Activated T-cell treated with anti-CD3 and anti-CD28 coated beads, Interleukin-2, amount 50 U/mL, for 72 hours (primary cell): ENCODE results near the gene SMARCC2. TPM values are rescaled to one million over a fixed set of nuclear protein-coding genes. Genes with fewer than 3 reads are reported as not detected.
A peak's percentile ranks its signal among the peaks of the same experiment; 100 is the strongest.
"Not testable (repeated sequence)": the region's sequence is repeated elsewhere in the genome, so short reads cannot be mapped to it uniquely, and the experiment has no call there.

Experiments used
- ATAC-seq, 2 donors: fragments of 150-1000 bp; cut with Tn5 transposase; replicated peaks in 1 of 2; 2 replicates each; pipeline ENCODE4 v1.10.0; 2021; ENCODE audit warnings: moderate library complexity in 2 of 2, mild to moderate bottlenecking in 1 of 2
- DNase-seq, 2 donors: peaks; one replicate each; pipeline ENCODE4 v3.0.0; 2021 to 2022; ENCODE audit warnings: mixed read lengths in 1 of 2
- H3K27ac Mint-ChIP-seq: one replicate; pipeline ENCODE4 v1.8.0; 2022; ENCODE audit warnings: mild to moderate bottlenecking, moderate library complexity, mixed read lengths
- H3K27me3 Mint-ChIP-seq: one replicate; pipeline ENCODE4 v1.8.0; 2022; ENCODE audit warnings: low read depth, mixed read lengths
- H3K36me3 Mint-ChIP-seq, 2 donors: one replicate each; pipeline ENCODE4 v1.8.0; 2022; ENCODE audit warnings: mixed read lengths in 2 of 2, mild to moderate bottlenecking in 1 of 2; ENCODE audit not compliant: insufficient read depth in 2 of 2
- H3K4me1 Mint-ChIP-seq: one replicate; pipeline ENCODE4 v1.8.0; 2022; ENCODE audit warnings: low read depth, mixed read lengths
- H3K4me3 Mint-ChIP-seq, 2 donors: one replicate each; pipeline ENCODE4 v1.8.0; 2022; ENCODE audit warnings: mild to moderate bottlenecking in 2 of 2, mixed read lengths in 2 of 2, moderate library complexity in 2 of 2
- H3K9me3 Mint-ChIP-seq, 2 donors: one replicate each; pipeline ENCODE4 v1.8.0; 2022; ENCODE audit warnings: mixed read lengths in 2 of 2
- total RNA-seq, 2 donors: library from RNA; stranded (reverse); gene quantifications; one replicate each; pipeline ENCODE4 v1.2.3, GENCODE V29; 2022

Gene SMARCC2
- total RNA-seq, 2 donors from 2014 or later: 99.7 to 104 TPM

DNA sequence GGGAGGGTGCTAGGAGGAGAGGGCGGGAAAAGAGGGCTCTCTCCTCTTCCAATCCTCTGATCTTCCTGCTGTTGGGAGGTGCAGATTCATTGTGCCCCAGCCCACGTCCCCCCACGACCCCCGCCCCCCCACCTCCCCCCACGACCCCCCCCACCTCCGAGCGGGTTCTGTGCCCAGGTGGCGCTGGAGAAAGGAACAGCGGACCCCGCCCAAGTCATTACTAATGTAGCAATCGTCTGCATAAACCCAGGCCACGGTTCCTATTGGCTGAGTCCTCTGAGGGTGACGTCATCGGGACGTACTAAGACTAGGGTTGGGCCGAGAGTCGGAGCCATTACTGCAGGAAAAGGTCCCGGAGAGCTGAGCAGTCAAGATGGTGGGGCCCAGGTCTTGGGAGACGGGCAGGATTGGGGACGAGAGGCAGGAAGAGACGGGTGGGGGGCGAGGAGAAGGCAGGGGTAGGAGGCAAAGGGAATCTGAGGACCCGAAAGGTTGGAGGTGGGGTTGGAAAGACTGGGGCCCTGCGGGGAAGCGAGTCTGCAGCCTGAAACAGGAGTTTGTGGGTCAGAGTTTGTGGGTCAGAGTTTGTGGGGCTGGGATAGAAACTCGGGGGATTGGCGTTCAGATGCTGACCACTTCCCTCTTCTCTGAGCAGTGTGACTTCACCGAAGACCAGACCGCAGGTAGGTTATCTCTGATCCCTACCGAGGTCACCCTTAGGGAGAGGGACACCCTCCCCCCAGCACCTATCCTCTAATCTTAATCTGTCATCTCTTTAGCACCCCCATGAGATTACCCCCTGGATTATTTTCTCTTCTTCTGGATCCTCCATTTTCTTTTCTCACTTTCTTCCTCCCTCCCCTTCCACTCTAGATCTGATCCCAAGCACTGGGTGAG, 31.0 kb downstream of the SMARCC2 start, which contains the start of gene MYL6:
TSS of gene MYL6 (plus strand) at position 331 of the 897 bp plus-strand sequence. CDS start at position 374, 43 bp downstream.
- ATAC-seq (peak; percentile 89 to 91), DNase-seq (peak; percentile 92 to 95)
- peak within 1 kb of the TSS; percentile 97 for H3K27ac Mint-ChIP-seq
- no peaks in the 10 kb centered on the region for H3K27me3 Mint-ChIP-seq
- peaks cover 69% of the 10 kb centered on the region for H3K4me1 Mint-ChIP-seq
- no peaks in the 10 kb centered on the region for H3K9me3 Mint-ChIP-seq
- peaks cover 30 to 40% of the 10 kb centered on the region in 2 donors for H3K36me3 Mint-ChIP-seq
- H3K4me3 Mint-ChIP-seq: peak within 1 kb of the TSS; percentile 96 to 100

DNA sequence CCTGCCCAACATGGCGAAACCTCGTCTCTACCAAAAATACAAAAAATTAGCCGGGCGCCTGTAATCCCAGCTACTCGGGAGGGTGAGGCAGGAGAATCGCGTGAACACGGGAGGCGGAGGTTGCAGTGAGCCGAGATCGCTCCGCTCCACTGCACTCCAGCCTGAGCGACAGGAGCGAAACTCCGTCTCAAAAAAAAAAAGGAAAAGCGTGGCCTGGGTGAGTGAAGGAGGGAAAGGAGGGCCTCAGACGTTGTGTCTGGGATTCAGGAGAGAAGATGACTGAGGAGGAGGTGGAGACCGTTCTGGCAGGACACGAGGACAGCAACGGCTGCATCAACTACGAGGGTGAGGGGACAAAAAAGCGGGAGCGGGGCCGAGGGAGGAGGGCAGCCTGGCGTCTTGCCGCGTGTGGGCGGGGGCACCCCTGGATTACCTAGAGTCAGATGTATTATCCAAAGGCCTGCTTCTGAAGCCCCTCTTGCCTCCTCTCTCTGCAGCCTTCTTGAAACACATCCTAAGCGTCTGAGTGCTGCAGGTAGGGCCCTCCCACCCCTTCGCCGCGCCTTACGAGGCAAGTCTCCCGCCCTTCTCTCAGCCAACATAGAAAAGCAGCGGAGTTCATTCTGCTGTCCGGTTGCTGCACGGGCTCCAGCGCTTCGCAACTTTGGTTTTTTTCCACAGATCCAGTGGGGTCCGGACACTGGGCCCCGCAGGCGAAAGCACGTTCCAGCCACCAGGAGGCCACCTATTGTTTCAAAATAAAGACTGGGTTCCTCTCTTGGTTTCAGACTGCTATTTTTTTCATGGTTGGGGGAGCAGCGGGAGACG, 31.9 kb downstream of the SMARCC2 start:
- ATAC-seq (peak; percentile 34 to 42), DNase-seq (peak; percentile 45 to 66)
- Mint-ChIP-seq H3K9me3 (no peaks in the 10 kb centered on the region), H3K36me3 (peaks cover 30 to 39% of the 10 kb centered on the region in 2 donors), H3K27ac (peak overlapping the region; percentile 55), H3K4me1 (peaks cover 71% of the 10 kb centered on the region), H3K4me3 (peak overlapping the region; percentile 96 to 100), H3K27me3 (no peaks in the 10 kb centered on the region)

DNA sequence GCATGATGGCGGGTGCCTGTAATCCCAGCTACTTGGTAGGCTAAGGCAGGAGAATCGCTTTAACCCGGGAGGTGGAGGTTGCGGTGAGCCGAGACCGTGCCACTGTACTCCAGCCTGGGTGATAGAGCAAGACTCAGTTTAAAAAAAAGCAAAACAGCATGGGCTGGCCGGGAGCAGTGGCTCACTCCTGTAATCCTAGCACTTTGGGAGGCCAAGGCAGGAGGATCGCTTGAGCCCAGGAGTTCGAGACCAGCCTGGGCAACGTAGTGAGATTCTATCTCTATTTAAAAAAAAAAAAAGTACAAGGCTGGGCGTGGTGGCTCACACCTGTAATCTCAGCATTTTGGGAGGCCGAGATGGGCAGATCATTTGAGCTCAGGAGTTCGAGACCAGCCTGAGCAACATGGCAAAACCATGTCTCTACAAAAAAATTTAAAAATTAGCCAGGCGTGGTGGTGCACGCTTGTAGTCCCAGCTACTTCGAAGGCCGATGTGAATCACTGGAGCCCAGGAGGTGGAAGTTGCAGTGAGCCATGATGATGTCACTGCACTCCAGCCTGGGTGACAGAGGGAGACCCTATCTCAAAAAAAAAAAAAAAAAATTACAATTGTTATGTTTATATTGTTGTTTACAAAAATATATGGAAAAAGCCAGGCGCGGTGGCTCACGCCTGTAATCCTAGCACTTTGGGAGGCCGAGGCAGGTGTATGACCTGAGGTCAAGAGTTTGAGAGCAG, 32.7 kb downstream of the SMARCC2 start:
- H3K4me3 Mint-ChIP-seq: peak overlapping the region; percentile 96 to 100
- H3K36me3 Mint-ChIP-seq: peaks cover 27 to 35% of the 10 kb centered on the region in 2 donors
- peaks cover 68% of the 10 kb centered on the region for H3K4me1 Mint-ChIP-seq
- not testable (repeated sequence) for H3K27me3 Mint-ChIP-seq, H3K9me3 Mint-ChIP-seq, DNase-seq, ATAC-seq
- peak overlapping the region; percentile 55 for H3K27ac Mint-ChIP-seq

DNA sequence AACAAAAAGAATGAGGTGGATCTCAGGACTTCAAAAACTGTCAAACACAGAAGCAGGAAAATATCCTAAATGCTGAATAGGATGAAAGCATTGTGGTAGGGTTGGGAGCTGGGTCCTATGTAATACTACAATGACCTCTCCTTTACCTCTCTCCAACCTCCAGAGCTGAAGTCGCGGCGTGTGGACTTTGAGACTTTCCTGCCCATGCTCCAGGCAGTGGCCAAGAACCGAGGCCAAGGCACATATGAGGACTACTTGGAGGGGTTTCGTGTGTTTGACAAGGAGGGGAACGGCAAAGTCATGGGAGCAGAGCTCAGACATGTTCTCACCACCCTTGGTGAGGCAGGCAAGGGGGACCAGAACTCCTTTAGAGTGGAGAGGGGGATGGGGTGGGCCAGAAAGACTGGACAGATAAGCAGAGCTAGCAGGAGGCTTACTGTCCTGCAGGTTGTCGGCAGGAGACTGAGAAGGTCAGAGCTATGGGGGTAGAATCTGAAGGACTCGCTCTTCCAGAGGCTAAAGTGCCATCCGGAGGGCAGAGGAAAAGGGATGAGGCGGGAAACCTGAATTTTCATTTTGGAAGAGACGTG, 33.9 kb downstream of the SMARCC2 start:
- Mint-ChIP-seq H3K9me3 (no peaks in the 10 kb centered on the region), H3K36me3 (peaks cover 21 to 27% of the 10 kb centered on the region in 2 donors), H3K4me3 (peak overlapping the region in 1 of 2 donors; percentile 55), H3K27ac (no peak overlapping the region), H3K27me3 (no peaks in the 10 kb centered on the region), H3K4me1 (peaks cover 68% of the 10 kb centered on the region)
- ATAC-seq (no peak), DNase-seq (no peak)

DNA sequence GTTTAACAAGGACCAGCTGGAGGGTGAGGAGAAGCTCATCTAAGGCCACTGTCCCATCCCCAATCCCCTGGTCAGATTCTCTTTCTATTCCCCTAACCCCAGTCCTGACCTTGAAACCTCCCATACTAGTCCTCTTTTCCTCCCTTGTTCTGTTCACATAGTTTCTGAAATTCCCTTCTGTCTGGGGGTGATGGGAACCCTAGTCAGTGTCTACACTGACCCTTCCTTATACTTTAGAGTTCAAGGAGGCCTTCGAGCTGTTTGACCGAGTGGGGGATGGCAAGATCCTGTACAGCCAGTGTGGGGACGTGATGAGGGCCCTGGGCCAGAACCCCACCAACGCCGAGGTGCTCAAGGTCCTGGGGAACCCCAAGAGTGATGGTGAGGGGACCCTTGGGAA, 34.5 kb downstream of the SMARCC2 start:
- DNase-seq (no peak), ATAC-seq (no peak)
- peaks cover 16 to 23% of the 10 kb centered on the region in 2 donors for H3K36me3 Mint-ChIP-seq
- H3K27me3 Mint-ChIP-seq: no peaks in the 10 kb centered on the region
- no peak overlapping the region for H3K4me3 Mint-ChIP-seq
- no peaks in the 10 kb centered on the region for H3K9me3 Mint-ChIP-seq
- H3K27ac Mint-ChIP-seq: no peak overlapping the region
- peaks cover 68% of the 10 kb centered on the region for H3K4me1 Mint-ChIP-seq

DNA sequence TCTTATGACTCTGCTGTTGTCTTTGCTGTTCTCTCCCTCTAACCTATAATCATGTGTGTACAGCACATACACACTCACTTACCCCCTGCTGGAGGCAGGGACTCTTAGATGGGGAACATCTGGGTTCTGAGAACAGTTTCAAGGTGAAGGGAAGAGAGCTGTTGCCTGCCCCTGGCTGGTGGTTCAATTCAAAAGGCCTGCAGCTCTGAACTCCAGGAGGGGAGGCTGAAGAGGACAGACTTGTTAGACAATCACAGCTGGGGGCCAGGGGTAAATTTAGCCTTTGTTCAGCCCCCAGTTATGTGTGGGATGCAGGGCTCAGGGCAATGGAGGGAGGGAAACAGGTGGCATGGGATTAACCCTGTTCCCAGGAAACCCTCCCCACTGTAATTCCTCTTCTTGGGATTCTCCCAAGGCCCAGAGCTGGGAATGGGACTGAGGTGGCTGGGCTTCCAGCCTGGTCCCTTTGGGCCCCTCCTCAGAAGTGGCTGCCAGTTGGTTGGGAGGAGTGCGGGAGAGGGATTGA, 35.0 kb downstream of the SMARCC2 start:
- H3K27ac Mint-ChIP-seq: no peak overlapping the region
- H3K4me1 Mint-ChIP-seq: peaks cover 65% of the 10 kb centered on the region
- DNase-seq: no peak
- no peak for ATAC-seq
- H3K27me3 Mint-ChIP-seq: no peaks in the 10 kb centered on the region
- peak overlapping the region in 1 of 2 donors; percentile 32 for H3K4me3 Mint-ChIP-seq
- peaks cover 15 to 21% of the 10 kb centered on the region in 2 donors for H3K36me3 Mint-ChIP-seq
- no peaks in the 10 kb centered on the region for H3K9me3 Mint-ChIP-seq

DNA sequence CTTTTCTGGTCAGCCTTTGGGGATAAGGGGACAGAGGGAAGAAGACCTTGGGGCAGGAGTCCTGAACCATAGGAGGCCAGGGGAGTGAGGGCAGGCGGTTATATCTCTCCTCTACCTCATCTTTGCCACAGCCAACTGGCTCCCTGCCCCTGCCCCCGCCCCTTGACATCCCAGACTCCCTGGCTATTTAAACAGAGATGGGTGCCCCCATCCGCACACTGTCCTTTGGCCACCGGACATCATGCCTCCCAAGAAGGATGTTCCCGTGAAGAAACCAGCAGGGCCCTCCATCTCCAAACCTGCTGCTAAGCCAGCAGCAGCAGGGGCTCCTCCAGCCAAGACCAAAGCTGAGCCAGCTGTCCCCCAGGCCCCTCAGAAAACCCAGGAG, 35.6 kb downstream of the SMARCC2 start:
- no peak for DNase-seq
- peaks cover 8 to 15% of the 10 kb centered on the region in 2 donors for H3K36me3 Mint-ChIP-seq

DNA sequence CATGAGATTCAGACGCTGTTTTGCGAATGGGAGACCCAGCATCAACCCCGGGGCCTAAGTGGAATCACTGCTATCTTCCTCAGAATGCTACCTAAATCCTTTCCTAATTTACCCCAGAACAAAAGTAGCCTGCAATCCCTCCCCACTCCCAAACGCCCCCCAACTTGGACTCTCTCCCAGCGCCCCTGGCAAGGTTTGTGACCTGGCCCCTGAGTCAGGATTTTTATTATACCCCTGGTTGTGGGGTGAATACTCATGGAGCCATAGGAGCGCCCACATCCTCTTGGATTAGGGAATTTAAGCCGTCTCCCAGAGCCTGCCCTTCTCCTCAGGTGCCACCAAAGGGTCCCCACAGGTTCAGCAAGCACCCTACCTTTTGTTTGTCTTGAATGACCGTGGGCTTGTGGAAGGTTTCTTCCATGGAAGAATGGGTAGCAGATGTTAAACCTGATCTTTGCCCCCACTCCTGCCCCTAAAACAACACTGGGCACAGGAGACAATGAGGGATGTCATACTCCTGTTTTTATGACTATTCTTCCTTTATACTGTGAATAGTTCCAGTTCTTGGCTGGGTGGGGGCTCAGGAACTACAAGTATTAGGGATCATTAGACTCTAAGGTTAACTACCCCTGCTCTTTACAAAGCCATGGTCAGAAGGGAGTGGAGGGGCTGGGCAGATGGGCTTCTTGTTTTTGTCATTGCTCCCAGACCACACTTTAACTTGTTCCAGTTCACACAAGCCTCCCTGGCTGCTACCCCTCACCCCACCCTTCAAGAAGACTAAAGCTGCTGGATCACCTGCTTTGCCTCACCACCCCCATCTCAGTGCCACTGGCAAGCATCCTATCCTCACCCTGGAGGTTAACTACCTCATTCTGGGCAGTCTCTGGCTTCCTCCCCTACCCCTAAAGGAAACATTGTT, 36.3 kb downstream of the SMARCC2 start:
- Mint-ChIP-seq H3K9me3 (no peaks in the 10 kb centered on the region), H3K36me3 (peaks cover 5 to 10% of the 10 kb centered on the region in 2 donors), H3K27ac (peak overlapping the region; percentile 92), H3K4me1 (peaks cover 62% of the 10 kb centered on the region), H3K4me3 (peak overlapping the region; percentile 91 to 96), H3K27me3 (no peaks in the 10 kb centered on the region)
- DNase-seq (no peak), ATAC-seq (no peak)

More for the DNA sequence above, 35.6 kb downstream of the SMARCC2 start:
- no peaks in the 10 kb centered on the region for H3K9me3 Mint-ChIP-seq
- H3K4me3 Mint-ChIP-seq: peak overlapping the region; percentile 91 to 96
- no peak for ATAC-seq
- no peaks in the 10 kb centered on the region for H3K27me3 Mint-ChIP-seq
- H3K4me1 Mint-ChIP-seq: peaks cover 62% of the 10 kb centered on the region
- peak overlapping the region; percentile 60 for H3K27ac Mint-ChIP-seq

DNA sequence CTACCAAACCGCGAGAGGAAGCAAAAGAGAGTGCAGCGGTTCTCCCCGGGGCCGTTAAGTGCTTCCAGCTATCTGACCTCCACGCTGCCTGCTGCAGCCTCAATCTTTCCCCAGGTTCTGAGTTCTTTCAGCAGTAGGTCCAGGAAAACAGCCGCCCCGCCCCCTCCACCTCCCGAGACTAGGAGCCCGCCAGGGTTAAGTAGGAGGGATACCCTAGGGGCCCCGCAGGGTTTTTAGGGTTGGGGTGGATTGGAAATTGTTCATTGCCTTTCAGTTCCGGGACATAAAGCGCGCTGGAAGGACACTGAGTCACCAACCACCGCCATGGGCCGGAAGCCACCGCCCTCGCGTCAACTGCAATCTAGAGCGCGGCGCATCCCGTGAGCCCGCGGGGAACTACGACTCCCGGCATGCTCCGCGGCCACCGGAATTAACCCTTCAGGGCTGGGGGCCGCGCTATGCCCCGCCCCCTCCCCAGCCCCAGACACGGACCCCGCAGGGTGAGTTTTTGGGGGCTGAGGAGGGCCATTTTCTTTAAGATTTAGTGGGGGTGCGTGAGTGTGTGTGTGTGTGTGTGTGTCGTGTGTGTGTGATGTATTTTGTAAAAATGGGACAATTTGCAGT, 37.0 kb downstream of the SMARCC2 start, which contains the start of gene MYL6B:
TSS of gene MYL6B (plus strand) at position 456 of the 624 bp plus-strand sequence. CDS start 1,332 bp downstream, outside the sequence.
- peaks cover 57% of the 10 kb centered on the region for H3K4me1 Mint-ChIP-seq
- no peaks in the 10 kb centered on the region for H3K27me3 Mint-ChIP-seq
- H3K36me3 Mint-ChIP-seq: peaks cover 5 to 9% of the 10 kb centered on the region in 2 donors
- DNase-seq (peak; percentile 96 to 97), ATAC-seq (peak; percentile 94)
- no peaks in the 10 kb centered on the region for H3K9me3 Mint-ChIP-seq
- H3K27ac Mint-ChIP-seq: peak within 1 kb of the TSS; percentile 92
- peak within 1 kb of the TSS; percentile 91 to 96 for H3K4me3 Mint-ChIP-seq

DNA sequence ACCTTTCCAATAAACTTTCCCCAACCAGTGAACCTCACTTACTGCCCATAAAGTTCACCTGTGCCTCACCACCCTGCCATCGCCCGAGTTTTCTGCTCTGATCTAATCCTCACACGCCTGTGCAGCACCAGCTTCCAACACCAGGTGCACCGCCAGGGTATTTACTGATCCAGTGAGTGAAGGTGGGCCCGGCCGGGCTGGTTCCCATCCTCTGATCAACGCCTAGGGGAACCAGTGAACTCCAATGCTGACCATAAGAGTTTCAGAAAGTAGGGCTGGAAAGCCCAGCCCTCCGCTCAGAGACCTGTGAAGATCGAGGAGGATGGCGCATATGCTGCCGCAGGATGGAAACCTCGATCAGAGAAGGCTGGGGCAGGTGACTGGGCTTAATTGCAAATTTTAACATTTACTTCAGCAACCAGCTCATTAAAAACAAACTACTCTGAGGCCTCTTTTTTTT, 37.6 kb downstream of the SMARCC2 start:
- peak overlapping the region; percentile 91 to 96 for H3K4me3 Mint-ChIP-seq
- no peaks in the 10 kb centered on the region for H3K9me3 Mint-ChIP-seq
- H3K27ac Mint-ChIP-seq: peak overlapping the region; percentile 92
- H3K4me1 Mint-ChIP-seq: peaks cover 52% of the 10 kb centered on the region
- ATAC-seq: peak; percentile 64 to 66
- no peaks in the 10 kb centered on the region for H3K27me3 Mint-ChIP-seq
- peak; percentile 72 to 76 for DNase-seq
- peaks cover 5 to 9% of the 10 kb centered on the region in 2 donors for H3K36me3 Mint-ChIP-seq

DNA sequence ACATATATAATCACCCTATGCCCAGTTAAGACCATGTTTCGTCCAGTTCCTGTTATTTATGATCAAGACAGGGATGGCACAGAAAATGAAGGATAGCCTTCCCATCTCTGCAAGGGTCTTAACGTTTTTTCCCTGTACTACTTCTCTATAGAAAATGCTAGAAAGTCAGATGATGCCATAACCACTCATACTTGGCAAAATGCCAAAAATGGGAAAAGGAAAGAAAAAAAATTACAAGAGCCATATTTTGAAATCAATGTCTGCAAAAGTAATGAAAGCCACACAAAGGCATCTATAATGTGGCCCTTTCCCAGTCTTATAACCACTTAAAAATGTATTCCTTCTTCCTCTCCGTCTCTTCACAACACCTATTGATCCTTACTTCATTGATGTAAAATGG, 38.7 kb downstream of the SMARCC2 start:
- ATAC-seq (no peak), DNase-seq (no peak)
- Mint-ChIP-seq H3K9me3 (no peaks in the 10 kb centered on the region), H3K27me3 (no peaks in the 10 kb centered on the region), H3K4me1 (peaks cover 50% of the 10 kb centered on the region), H3K27ac (peak overlapping the region; percentile 94), H3K36me3 (peaks cover 3 to 7% of the 10 kb centered on the region in 2 donors), H3K4me3 (peak overlapping the region; percentile 77 to 96)
